GM18508 (cell line): Measurements from ENCODE around the gene CXCL6.

Source experiments
- ATAC-seq: cut with Tn5 transposase; IDR thresholded peaks from one replicate; pipeline ENCODE4 v1.9.1; 2021; ENCODE audit warnings: moderate number of reproducible peaks; ENCODE audit not compliant: insufficient read depth, unreplicated experiment

Gene CXCL6

GRCh38 chr4:73841243-73841925 lies 4.9 kb downstream of the CXCL6 start:
- ATAC-seq: no peak

GRCh38 chr4:73842696-73843095 lies 6.2 kb downstream of the CXCL6 start:
- ATAC-seq: no peak

GRCh38 chr4:73843369-73843768 lies 6.9 kb downstream of the CXCL6 start:
- no peak for ATAC-seq

GRCh38 chr4:73844345-73844744 lies 7.9 kb downstream of the CXCL6 start:
- ATAC-seq: no peak

- no peak for ATAC-seq
Observed at GRCh38 chr4:73844806-73845205, 8.3 kb downstream of the CXCL6 start.

- ATAC-seq: no peak
Observed at GRCh38 chr4:73847526-73848182, 11.2 kb downstream of the CXCL6 start.

GRCh38 chr4:73848183-73848777 lies 11.8 kb downstream of the CXCL6 start:
- no peak for ATAC-seq

GRCh38 chr4:73850261-73850970 lies 13.9 kb downstream of the CXCL6 start:
- no peak for ATAC-seq

- no peak for ATAC-seq
Observed at GRCh38 chr4:73851293-73851692, 14.8 kb downstream of the CXCL6 start.

- ATAC-seq: no peak
Observed at GRCh38 chr4:73852771-73853170, 16.3 kb downstream of the CXCL6 start.

GRCh38 chr4:73853246-73853704 lies 16.8 kb downstream of the CXCL6 start, which contains the start of gene PF4V1:
TSS of gene PF4V1 (plus strand) at chr4:73853296. CDS start at chr4:73853363, 67 bp downstream.
- no peak for ATAC-seq

GRCh38 chr4:73853718-73854473 lies 17.4 kb downstream of the CXCL6 start:
- ATAC-seq: no peak

- no peak for ATAC-seq
Observed at GRCh38 chr4:73855406-73855805, 18.9 kb downstream of the CXCL6 start.

- no peak for ATAC-seq
Observed at GRCh38 chr4:73856518-73856917, 20.0 kb downstream of the CXCL6 start.

GRCh38 chr4:73859614-73860088 lies 23.2 kb downstream of the CXCL6 start:
- no peak for ATAC-seq

- ATAC-seq: no peak
Observed at GRCh38 chr4:73860181-73860580, 23.7 kb downstream of the CXCL6 start.

GRCh38 chr4:73860917-73861316 lies 24.4 kb downstream of the CXCL6 start:
- no peak for ATAC-seq

- ATAC-seq: no peak
Observed at GRCh38 chr4:73862322-73862721, 25.8 kb downstream of the CXCL6 start.

GRCh38 chr4:73864365-73864764 lies 27.9 kb downstream of the CXCL6 start:
- ATAC-seq: no peak

GRCh38 chr4:73864961-73865360 lies 28.5 kb downstream of the CXCL6 start:
- ATAC-seq: no peak
